CD4-positive, alpha-beta T cell (primary cell): ENCODE measurements around the gene ZNF91. TPM values are rescaled to one million over a fixed set of nuclear protein-coding genes. Genes with fewer than 3 reads are reported as not detected.

Source experiments
- ATAC-seq: fragments of 200-7000 bp; cut with Tn5 transposase; one replicate; pipeline ENCODE4 v1.10.0; 2022; ENCODE audit warnings: mild to moderate bottlenecking; ENCODE audit not compliant: poor library complexity
- CTCF ChIA-PET: fragments of 350-600 bp; sonication (Branson Sonifier 250); formaldehyde crosslinking; loops from one replicate; lab custom pipeline; 2021; ENCODE audit warnings: antibody characterized with exemption, inconsistent platforms; lab: Charles Lee
- POLR2A ChIA-PET: fragments of 350-600 bp; sonication (Branson Sonifier 250); formaldehyde crosslinking; loops from one replicate; lab custom pipeline; 2021; ENCODE audit warnings: antibody characterized with exemption, inconsistent platforms; lab: Charles Lee
- DNase-seq, 14 experiments: peaks; one replicate each; pipeline ENCODE4 v3.0.0-alpha.2; 2013 to 2020; ENCODE audit warnings: mixed read lengths in 2 of 14
- H3K27ac ChIP-seq, 2 donors: one replicate each; pipeline versions ENCODE4 v1.5.1 to v1.7.0; 2013; ENCODE audit warnings: low read length in 2 of 2, low read depth in 1 of 2, mild to moderate bottlenecking in 1 of 2
- H3K27me3 ChIP-seq, 2 experiments: 1 replicate in 1 of 2; 2 replicates in 1 of 2; pipeline versions ENCODE4 v1.6.1 to v1.7.0; 2013; ENCODE audit warnings: low read length in 2 of 2, control low read depth in 1 of 2, mild to moderate bottlenecking in 1 of 2, moderate library complexity in 1 of 2; ENCODE audit not compliant: insufficient read depth in 2 of 2, control insufficient read depth in 1 of 2
- H3K36me3 ChIP-seq: one replicate; pipeline ENCODE4 v1.6.1; 2013; ENCODE audit warnings: low read length, control low read depth; ENCODE audit not compliant: insufficient read depth
- H3K4me1 ChIP-seq: one replicate; pipeline ENCODE4 v1.6.1; 2013; ENCODE audit warnings: low read length, control low read depth; ENCODE audit not compliant: insufficient read depth
- H3K4me3 ChIP-seq: one replicate; pipeline ENCODE4 v1.5.1; 2013; ENCODE audit warnings: mild to moderate bottlenecking, low read length, moderate library complexity
- H3K9me3 ChIP-seq, 2 experiments: 1 replicate in 1 of 2; 2 replicates in 1 of 2; pipeline versions ENCODE4 v1.6.1 to v1.7.0; 2013; ENCODE audit warnings: low read length in 2 of 2, mild to moderate bottlenecking in 2 of 2, control low read depth in 1 of 2, moderate library complexity in 1 of 2; ENCODE audit not compliant: control insufficient read depth in 1 of 2, insufficient read depth in 1 of 2
- H3K27ac Mint-ChIP-seq: one replicate; pipeline ENCODE4 v1.8.0; 2020; ENCODE audit warnings: mixed read lengths
- H3K27me3 Mint-ChIP-seq: one replicate; pipeline ENCODE4 v1.8.0; 2021; ENCODE audit warnings: mixed read lengths
- H3K36me3 Mint-ChIP-seq: one replicate; pipeline ENCODE4 v1.8.0; 2021; ENCODE audit warnings: low read depth, mixed read lengths
- H3K4me1 Mint-ChIP-seq: one replicate; pipeline ENCODE4 v1.8.0; 2021; ENCODE audit warnings: low read depth, mixed read lengths
- H3K4me3 Mint-ChIP-seq: one replicate; pipeline ENCODE4 v1.8.0; 2020; ENCODE audit warnings: mild to moderate bottlenecking, mixed read lengths
- H3K9me3 Mint-ChIP-seq: one replicate; pipeline ENCODE4 v1.8.0; 2020; ENCODE audit warnings: mixed read lengths
- intact Hi-C, 2 experiments: fragments of 100-400 bp; cut with DNase I in 1 of 2; cut with micrococcal nuclease in 1 of 2; formaldehyde crosslinking; loops; one replicate each; pipeline versions ENCODE4 v1.15.1 to v1.9.0; 2023 to 2025; cut with DNase I, micrococcal nuclease
- total RNA-seq, 174 experiments: library from RNA in 2 of 174; stranded (reverse) in 2 of 174; gene quantifications; one replicate each; pipeline ENCODE4 v1.2.3 and lab custom pipeline; 2021 to 2026
- TF ChIP-seq, protein P1 (sequence below): fragments of 200-600 bp; IDR thresholded peaks from one replicate; pipeline ENCODE4 v1.8.0; 2022; ENCODE audit warnings: antibody characterized with exemption, mild to moderate bottlenecking

The ZNF91 gene
- total RNA-seq, 2 experiments from 2014 or later: 95.5 to 99.3 TPM

DNA sequence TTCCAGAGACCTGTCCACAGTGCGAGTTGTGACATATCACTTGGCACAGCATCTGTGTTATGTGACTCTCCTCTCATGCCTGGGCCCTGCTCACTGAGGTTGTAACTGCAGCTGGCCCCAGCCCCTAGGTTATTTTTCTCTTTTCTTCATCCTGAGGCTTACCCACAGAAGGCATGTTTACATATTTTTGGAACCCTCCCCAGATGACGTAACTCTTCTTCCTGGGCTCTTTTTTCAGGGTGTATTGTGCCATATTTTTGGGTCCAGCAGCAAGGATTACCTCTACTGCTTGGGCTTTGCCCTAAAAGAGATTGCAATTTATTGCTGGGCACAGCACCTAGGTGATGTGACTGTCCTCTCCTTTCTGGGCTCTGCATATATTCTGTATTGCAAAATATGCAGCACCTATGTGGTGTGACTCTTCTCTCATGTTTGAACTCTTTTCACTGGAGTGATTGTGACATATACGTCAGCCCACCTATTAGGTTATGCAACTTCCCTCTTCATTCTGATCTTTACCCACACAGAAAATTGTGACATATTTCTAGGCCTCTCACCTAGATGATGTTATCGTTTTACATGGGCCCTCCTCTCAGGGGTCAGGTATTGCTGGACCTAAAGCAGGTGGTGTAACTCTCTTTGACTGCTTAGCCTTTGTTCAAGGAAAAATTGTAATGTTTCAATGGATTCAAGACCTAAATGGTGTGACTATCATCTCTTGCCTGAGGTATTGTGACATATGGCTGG, 80.6 kb downstream of the ZNF91 start:
- peaks cover 0 to 6% of the 10 kb centered on the region in 2 experiments for H3K9me3 ChIP-seq
- ChIA-PET CTCF (no interaction called here), POLR2A (no interaction called here)
- H3K4me3 ChIP-seq: no peak overlapping the region
- H3K27ac ChIP-seq: no peak overlapping the region
- Mint-ChIP-seq H3K36me3 (no peaks in the 10 kb centered on the region), H3K9me3 (peaks cover 13% of the 10 kb centered on the region), H3K27me3 (no peaks in the 10 kb centered on the region), H3K4me3 (no peak overlapping the region), H3K27ac (no peak overlapping the region), H3K4me1 (no peaks in the 10 kb centered on the region)
- no peak for DNase-seq
- TF ChIP-seq, protein P1, sequence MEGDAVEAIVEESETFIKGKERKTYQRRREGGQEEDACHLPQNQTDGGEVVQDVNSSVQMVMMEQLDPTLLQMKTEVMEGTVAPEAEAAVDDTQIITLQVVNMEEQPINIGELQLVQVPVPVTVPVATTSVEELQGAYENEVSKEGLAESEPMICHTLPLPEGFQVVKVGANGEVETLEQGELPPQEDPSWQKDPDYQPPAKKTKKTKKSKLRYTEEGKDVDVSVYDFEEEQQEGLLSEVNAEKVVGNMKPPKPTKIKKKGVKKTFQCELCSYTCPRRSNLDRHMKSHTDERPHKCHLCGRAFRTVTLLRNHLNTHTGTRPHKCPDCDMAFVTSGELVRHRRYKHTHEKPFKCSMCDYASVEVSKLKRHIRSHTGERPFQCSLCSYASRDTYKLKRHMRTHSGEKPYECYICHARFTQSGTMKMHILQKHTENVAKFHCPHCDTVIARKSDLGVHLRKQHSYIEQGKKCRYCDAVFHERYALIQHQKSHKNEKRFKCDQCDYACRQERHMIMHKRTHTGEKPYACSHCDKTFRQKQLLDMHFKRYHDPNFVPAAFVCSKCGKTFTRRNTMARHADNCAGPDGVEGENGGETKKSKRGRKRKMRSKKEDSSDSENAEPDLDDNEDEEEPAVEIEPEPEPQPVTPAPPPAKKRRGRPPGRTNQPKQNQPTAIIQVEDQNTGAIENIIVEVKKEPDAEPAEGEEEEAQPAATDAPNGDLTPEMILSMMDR: no peak
- H3K36me3 ChIP-seq: no peaks in the 10 kb centered on the region
- no peaks in the 10 kb centered on the region for H3K4me1 ChIP-seq
- no peaks in the 10 kb centered on the region for H3K27me3 ChIP-seq
- intact Hi-C loops: no loop called here
- ATAC-seq: no peak

DNA sequence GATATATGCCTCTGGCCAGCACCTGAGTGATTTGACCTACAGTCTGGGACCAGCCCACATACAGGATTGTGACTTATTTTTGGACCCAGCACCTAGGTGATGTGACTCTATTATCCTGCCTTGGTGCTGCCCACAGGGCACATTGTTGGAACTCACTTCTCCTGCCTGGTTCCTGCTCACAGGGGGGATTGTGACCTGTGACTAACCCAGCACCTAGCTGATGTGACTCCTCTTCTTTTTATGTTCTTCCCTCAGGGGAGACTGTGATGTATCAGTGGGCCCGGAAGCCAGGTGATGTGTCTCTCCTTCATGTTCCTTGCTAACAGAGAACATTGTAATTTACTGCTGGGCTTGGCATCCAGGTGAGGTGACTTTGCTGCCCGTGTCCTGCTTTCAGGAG, 82.1 kb downstream of the ZNF91 start:
- TF ChIP-seq, protein P1: no peak
- DNase-seq: no peak
- H3K4me1 ChIP-seq: no peaks in the 10 kb centered on the region
- H3K27me3 ChIP-seq: no peaks in the 10 kb centered on the region
- H3K36me3 ChIP-seq: no peaks in the 10 kb centered on the region
- Mint-ChIP-seq H3K4me1 (no peaks in the 10 kb centered on the region), H3K4me3 (no peak overlapping the region), H3K27me3 (no peaks in the 10 kb centered on the region), H3K36me3 (no peaks in the 10 kb centered on the region), H3K9me3 (peaks cover 13% of the 10 kb centered on the region), H3K27ac (no peak overlapping the region)
- H3K9me3 ChIP-seq: peaks cover 0 to 6% of the 10 kb centered on the region in 2 experiments
- H3K27ac ChIP-seq: no peak overlapping the region
- ChIA-PET CTCF (no interaction called here), POLR2A (no interaction called here)
- ATAC-seq: no peak
- no peak overlapping the region for H3K4me3 ChIP-seq
- intact Hi-C loops: no loop called here

DNA sequence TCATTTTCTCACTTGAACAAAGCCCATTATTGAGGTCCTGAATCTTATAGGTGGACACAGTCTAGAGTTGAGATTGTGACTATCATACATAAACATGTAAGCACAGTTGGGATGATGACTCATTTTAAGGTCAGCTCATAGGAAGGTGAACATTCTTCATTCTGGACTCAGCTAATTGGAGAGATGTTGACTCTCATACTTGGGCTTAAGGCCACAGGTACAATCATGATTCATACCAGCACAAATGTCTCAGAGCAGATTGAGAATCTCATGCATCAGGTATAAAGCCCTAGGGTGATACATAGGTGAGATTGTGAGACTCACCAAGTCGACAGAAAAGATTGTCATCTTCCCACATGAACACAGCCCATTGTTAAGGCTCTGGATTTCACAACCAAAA, 82.8 kb downstream of the ZNF91 start:
- H3K27me3 ChIP-seq: no peaks in the 10 kb centered on the region
- Mint-ChIP-seq H3K27me3 (no peaks in the 10 kb centered on the region), H3K4me1 (no peaks in the 10 kb centered on the region), H3K27ac (no peak overlapping the region), H3K36me3 (no peaks in the 10 kb centered on the region), H3K4me3 (no peak overlapping the region), H3K9me3 (peaks cover 8% of the 10 kb centered on the region)
- DNase-seq: no peak
- H3K9me3 ChIP-seq: peaks cover 0 to 6% of the 10 kb centered on the region in 2 experiments
- no peaks in the 10 kb centered on the region for H3K36me3 ChIP-seq
- ChIA-PET POLR2A (no interaction called here), CTCF (no interaction called here)
- H3K4me1 ChIP-seq: no peaks in the 10 kb centered on the region
- intact Hi-C loops: no loop called here
- ATAC-seq: no peak
- no peak overlapping the region for H3K4me3 ChIP-seq
- TF ChIP-seq, protein P1: no peak
- no peak overlapping the region for H3K27ac ChIP-seq
